HFFc6 (cell line): Measurements from ENCODE around the gene SCD5. TPM values are rescaled to one million over a fixed set of nuclear protein-coding genes. Genes with fewer than 3 reads are reported as not detected.
A peak's percentile ranks its signal among the peaks of the same experiment; 100 is the strongest.

ENCODE experiments used
- DNase-seq: peaks from one replicate; pipeline ENCODE4 v3.0.0-alpha.2; 2018
- H3K27ac Mint-ChIP-seq: 2 replicates; pipeline ENCODE4 v1.8.0; 2020; ENCODE audit warnings: mild to moderate bottlenecking, mixed read lengths
- H3K27me3 Mint-ChIP-seq: 2 replicates; pipeline ENCODE4 v1.8.0; 2021; ENCODE audit warnings: mild to moderate bottlenecking, moderate library complexity, mixed read lengths; ENCODE audit not compliant: insufficient read depth
- H3K36me3 Mint-ChIP-seq: 2 replicates; pipeline ENCODE4 v1.8.0; 2021; ENCODE audit warnings: low read depth, mixed read lengths
- H3K4me1 Mint-ChIP-seq: 2 replicates; pipeline ENCODE4 v1.8.0; 2020; ENCODE audit warnings: low read depth, mixed read lengths
- H3K4me3 Mint-ChIP-seq: 2 replicates; pipeline ENCODE4 v1.8.0; 2020; ENCODE audit warnings: mild to moderate bottlenecking, moderate library complexity, mixed read lengths
- H3K9me3 Mint-ChIP-seq: 2 replicates; pipeline ENCODE4 v1.8.0; 2020; ENCODE audit warnings: mild to moderate bottlenecking, mixed read lengths
- CTCF ChIP-seq: fragments of 200-600 bp; sonication (generic); IDR thresholded peaks from 2 replicates; pipeline ENCODE4 v1.5.0; 2021; ENCODE audit warnings: antibody characterized with exemption, mild to moderate bottlenecking
- total RNA-seq, 6 experiments: library from RNA; stranded (reverse); fragmentation: NEBNext Ultra II Directional; extraction: Animal tissue kit (Norgen Biotek cat#: 25700); gene quantifications; 2 replicates in 1 of 6; 3 replicates in 5 of 6; pipeline ENCODE4 v1.2.3, GENCODE V29; 2021

The SCD5 gene
- total RNA-seq, 6 experiments from 2014 or later = 28.4 to 36.4 (median 32.0) TPM

- Mint-ChIP-seq H3K27ac (no peak overlapping the region), H3K27me3 (peaks cover 4% of the 10 kb centered on the region; the same call in 1 of the 2 replicates), H3K4me1 (peaks cover 43% of the 10 kb centered on the region), H3K4me3 (no peak overlapping the region), H3K36me3 (no peaks in the 10 kb centered on the region; the same call in 1 of the 2 replicates), H3K9me3 (no peaks in the 10 kb centered on the region)
- DNase-seq = no peak
- TF ChIP-seq CTCF = no peak
Measured at GRCh38 chr4:82706349-82707000, 92.1 kb downstream of the SCD5 start.

- Mint-ChIP-seq H3K27me3 (peaks cover 4% of the 10 kb centered on the region; the same call in 1 of the 2 replicates), H3K4me1 (peaks cover 43% of the 10 kb centered on the region), H3K4me3 (no peak overlapping the region), H3K36me3 (no peaks in the 10 kb centered on the region; the same call in 1 of the 2 replicates), H3K27ac (no peak overlapping the region), H3K9me3 (no peaks in the 10 kb centered on the region)
- peak; percentile 16 for DNase-seq
- TF ChIP-seq CTCF = no peak
Measured at GRCh38 chr4:82705928-82706300, 92.7 kb downstream of the SCD5 start.

- Mint-ChIP-seq H3K4me1 (peaks cover 43% of the 10 kb centered on the region), H3K27me3 (peaks cover 4% of the 10 kb centered on the region; the same call in 1 of the 2 replicates), H3K9me3 (no peaks in the 10 kb centered on the region), H3K36me3 (peaks cover 1% of the 10 kb centered on the region; the same call in 1 of the 2 replicates), H3K27ac (no peak overlapping the region), H3K4me3 (no peak overlapping the region)
- DNase-seq = no peak
- TF ChIP-seq CTCF = no peak
Measured at GRCh38 chr4:82705169-82705927, 93.2 kb downstream of the SCD5 start.

DNA sequence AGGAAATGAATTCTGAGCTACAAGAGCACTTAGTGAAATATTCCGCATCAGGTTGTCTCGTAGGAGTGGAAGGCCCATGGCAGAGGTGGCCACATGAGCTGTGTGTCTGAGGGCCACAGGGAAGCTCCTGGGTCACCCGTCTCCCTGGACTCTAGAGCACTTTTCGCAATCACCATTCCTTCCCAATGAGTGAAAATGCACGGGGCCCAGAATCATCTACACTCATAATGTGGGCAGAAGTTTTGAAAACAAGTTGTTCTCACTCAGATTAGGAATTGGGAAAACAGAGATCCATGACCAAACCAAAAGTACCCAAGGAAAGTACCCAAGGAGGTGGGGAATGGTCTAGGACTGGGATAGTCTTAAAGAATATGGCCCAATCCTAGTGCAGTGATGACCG, 94.4 kb downstream of the SCD5 start:
- Mint-ChIP-seq H3K27ac (no peak overlapping the region), H3K27me3 (peaks cover 4% of the 10 kb centered on the region; the same call in 1 of the 2 replicates), H3K36me3 (peaks cover 4% of the 10 kb centered on the region; the same call in 1 of the 2 replicates), H3K4me3 (no peak overlapping the region), H3K4me1 (peaks cover 39% of the 10 kb centered on the region), H3K9me3 (no peaks in the 10 kb centered on the region)
- DNase-seq = no peak
- no peak for TF ChIP-seq CTCF

DNA sequence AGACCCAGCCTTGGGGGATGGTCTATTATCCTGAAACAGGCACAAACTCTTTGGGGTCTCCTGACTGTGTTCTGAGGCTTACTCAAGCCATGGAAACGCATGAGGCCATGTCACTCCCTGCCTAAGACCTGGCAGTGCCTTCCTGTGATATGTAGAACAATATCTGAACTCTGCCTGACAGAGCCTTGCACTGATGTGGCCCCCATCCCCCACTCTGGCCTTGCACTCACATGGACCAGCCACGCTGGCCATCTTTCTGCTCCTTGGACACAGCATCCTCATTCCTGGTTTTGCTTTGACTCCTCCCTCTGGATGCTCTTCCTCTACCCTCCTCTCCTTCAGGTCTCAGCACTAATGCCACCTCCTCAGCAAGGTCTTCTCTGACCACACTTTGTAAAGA, 100.2 kb downstream of the SCD5 start:
- DNase-seq = no peak
- Mint-ChIP-seq H3K9me3 (no peaks in the 10 kb centered on the region), H3K4me3 (no peak overlapping the region), H3K36me3 (0 out of 2 replicates have a peak, but pooled peaks cover 4% of the 10 kb centered on the region), H3K4me1 (no peaks in the 10 kb centered on the region), H3K27me3 (peaks cover 2% of the 10 kb centered on the region; the same call in 1 of the 2 replicates), H3K27ac (no peak overlapping the region)
- no peak for TF ChIP-seq CTCF
